CD4-positive, alpha-beta T cell treated with Interleukin-6 at 100 ng/mL for 8 hours (primary cell): ENCODE data around the gene RIC8A.
A peak's percentile ranks its signal among the peaks of the same experiment; 100 is the strongest.

Source experiments
- DNase-seq: peaks from one replicate; pipeline ENCODE4 v3.0.0-alpha.2; 2020; ENCODE audit warnings: mixed read lengths, low spot score

Gene RIC8A

GRCh38 chr11:250274-250673, 42.8 kb downstream of the RIC8A start:
- no peak for DNase-seq

DNA sequence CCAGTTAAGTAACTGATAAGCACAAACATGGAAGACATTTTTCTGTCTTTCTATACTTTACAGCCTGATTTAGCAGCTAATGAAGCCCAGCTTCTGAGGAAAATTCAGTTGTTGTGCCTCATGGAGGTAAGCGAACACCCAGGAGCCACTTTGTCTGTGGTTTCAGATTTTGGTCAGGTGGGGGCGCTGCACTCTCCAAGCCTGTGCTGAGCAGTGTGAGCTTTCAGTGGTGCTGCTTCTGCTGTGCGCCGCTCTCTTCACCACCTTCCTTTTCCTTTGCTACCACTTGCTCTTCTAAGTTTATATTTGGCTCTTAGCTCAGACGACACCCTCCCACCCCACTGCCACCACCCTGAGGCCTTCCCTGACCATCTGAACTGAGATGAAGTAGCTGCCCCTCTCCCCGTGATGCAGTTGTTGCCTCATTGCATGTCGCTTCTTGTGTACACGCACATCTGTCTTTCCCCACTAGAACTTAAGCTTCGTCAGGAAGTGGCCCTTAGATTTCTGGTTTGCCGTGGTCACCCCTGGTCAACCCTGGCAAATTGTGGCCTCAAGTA, 43.3 kb downstream of the RIC8A start:
- peak; percentile 81 for DNase-seq

GRCh38 chr11:251550-251949, 44.0 kb downstream of the RIC8A start:
- DNase-seq: no peak

GRCh38 chr11:252666-253065, 45.2 kb downstream of the RIC8A start:
- no peak for DNase-seq

- no peak for DNase-seq
Measured at GRCh38 chr11:253160-253885, 45.8 kb downstream of the RIC8A start.

- no peak for DNase-seq
Measured at GRCh38 chr11:253886-254270, 46.4 kb downstream of the RIC8A start.

DNA sequence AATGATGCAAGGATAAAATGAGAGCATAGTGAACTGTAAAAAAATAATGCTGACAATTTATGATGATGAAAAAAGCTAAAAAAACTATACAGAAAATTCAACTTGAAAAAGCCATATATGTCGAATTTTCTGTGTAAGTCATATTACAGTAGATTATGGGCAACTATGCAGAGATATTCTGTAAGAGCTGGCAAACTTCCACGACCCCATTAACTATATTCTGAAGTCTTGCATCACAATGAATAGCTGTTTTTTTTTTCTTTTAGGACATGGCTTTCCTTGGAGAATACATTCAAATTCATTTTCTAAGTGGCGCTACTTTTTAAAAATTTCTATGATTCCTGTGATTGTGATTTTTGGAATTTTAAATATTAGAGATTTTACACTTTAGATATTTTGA, 47.7 kb downstream of the RIC8A start:
- DNase-seq: no peak

DNA sequence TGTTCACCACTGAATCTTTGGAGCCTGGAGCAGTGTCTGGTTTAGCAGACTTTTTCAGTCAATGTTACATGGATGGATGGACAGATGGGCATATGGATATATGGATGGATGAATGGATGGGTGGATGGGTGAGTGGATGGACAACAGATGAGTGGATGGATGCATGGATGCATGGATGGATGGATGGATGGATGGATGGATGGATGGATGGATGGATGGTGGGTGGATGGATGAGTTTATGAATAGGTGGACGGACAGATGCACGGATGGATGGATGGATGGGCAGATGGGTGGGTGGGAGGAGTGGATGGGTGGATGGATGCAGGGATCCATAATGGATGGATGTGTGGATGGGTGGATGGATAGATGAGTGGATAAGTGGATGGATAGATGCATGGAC, 48.3 kb downstream of the RIC8A start:
- DNase-seq: no peak

- DNase-seq: no peak
Measured at GRCh38 chr11:256952-257737, 49.6 kb downstream of the RIC8A start.

GRCh38 chr11:257766-258493, 50.4 kb downstream of the RIC8A start:
- DNase-seq: no peak

GRCh38 chr11:259413-259812, 51.9 kb downstream of the RIC8A start:
- no peak for DNase-seq

DNA sequence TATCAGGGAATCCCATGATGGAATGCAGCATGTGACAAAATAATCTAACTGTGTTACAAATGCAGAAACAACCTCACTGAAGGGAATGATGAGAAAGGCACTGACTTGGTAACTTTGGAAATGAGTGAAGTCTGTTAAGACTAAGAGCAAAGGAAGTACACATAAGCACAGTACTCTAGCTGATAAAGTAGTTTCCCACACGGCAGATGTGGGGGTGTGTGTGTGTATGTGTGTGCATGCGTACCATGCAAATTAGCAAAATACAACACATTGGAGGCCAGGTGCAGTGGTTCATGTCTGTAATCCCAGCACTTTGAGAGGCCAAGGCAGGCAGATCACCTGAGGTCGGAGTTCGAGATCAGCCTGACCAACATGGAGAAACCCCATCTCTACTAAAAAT, 54.1 kb downstream of the RIC8A start:
- DNase-seq: no peak
